Fibroblast of pulmonary artery (primary cell): ENCODE results near the gene TCHHL1.

Experiments
- DNase-seq: peaks from one replicate; pipeline ENCODE4 v3.0.0-alpha.2; 2010; ENCODE audit warnings: low read depth
- H3K4me3 ChIP-seq: replicated peaks from 2 replicates; pipeline ENCODE4 v1.5.1; 2011; ENCODE audit warnings: low read depth, mild to moderate bottlenecking, control low read depth, low read length, moderate library complexity
- TF ChIP-seq, protein P1 (sequence below): IDR thresholded peaks from 2 replicates; pipeline ENCODE4 v1.5.1; 2011; ENCODE audit warnings: mild to moderate bottlenecking, control low read depth, low read length, inconsistent platforms; ENCODE audit errors: missing control alignments

Gene TCHHL1

GRCh38 chr1:152109998-152110294, 21.1 kb upstream of the TCHHL1 start:
- peak; percentile 1 for DNase-seq
- TF ChIP-seq, protein P1, sequence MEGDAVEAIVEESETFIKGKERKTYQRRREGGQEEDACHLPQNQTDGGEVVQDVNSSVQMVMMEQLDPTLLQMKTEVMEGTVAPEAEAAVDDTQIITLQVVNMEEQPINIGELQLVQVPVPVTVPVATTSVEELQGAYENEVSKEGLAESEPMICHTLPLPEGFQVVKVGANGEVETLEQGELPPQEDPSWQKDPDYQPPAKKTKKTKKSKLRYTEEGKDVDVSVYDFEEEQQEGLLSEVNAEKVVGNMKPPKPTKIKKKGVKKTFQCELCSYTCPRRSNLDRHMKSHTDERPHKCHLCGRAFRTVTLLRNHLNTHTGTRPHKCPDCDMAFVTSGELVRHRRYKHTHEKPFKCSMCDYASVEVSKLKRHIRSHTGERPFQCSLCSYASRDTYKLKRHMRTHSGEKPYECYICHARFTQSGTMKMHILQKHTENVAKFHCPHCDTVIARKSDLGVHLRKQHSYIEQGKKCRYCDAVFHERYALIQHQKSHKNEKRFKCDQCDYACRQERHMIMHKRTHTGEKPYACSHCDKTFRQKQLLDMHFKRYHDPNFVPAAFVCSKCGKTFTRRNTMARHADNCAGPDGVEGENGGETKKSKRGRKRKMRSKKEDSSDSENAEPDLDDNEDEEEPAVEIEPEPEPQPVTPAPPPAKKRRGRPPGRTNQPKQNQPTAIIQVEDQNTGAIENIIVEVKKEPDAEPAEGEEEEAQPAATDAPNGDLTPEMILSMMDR, result no peak

GRCh38 chr1:152109231-152109997, 20.6 kb upstream of the TCHHL1 start:
- peak; percentile 8 for DNase-seq
- TF ChIP-seq, protein P1, result no peak
- H3K4me3 ChIP-seq, result peak overlapping the region; percentile 50

More at GRCh38 chr1:152109998-152110294, 21.1 kb upstream of the TCHHL1 start:
- peak overlapping the region; percentile 50 for H3K4me3 ChIP-seq

- TF ChIP-seq, protein P1, result no peak
- H3K4me3 ChIP-seq, result no peak overlapping the region
- DNase-seq, result no peak
Measured at GRCh38 chr1:152108882-152109222, 20.0 kb upstream of the TCHHL1 start.

DNA sequence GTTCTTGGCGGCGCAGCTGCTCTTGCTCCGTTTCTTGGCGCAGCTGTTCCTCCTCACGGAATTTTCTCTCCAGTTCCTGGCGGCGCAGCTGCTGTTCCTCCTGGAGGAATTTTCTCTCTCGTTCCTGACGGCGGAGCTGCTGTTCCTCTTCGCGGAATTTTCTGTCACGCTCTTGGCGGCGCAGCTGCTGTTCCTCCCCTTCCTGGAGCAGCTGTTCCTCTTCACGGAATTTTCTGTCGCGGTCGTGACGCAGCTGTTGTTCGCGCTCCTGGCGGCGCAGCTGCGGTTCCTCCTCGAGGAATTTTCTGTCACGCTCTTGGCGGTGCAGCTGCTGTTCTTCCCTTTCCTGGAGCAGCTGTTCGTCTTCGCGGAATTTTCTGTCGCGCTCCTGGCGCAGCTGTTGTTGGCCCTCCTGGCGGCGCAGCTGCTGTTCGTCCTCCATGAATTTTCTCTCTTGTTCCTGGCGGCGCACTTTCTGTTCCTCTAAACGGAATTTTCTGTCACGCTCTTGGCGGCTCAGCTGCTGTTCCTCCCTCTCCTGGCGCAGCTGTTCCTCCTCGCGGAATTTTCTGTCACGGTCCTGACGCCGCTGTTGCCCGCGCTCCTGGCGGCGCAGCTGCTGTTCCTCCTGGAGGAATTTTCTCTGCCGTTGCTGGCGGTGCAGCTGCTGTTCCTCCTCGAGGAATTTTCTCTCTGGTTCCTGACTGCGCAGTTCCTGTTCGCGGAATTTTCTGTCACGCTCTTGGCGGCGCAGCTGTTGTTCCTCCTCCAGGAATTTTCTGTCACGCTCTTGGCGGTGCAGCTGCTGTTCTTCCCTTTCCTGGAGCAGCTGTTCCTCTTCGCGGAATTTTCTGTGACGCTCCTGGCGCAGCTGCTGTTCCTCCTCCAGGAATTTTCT, 19.4 kb upstream of the TCHHL1 start:
- peak; percentile 69 for DNase-seq
- TF ChIP-seq, protein P1, result no peak
- peak overlapping the region; percentile 30 for H3K4me3 ChIP-seq

GRCh38 chr1:152107031-152107983, 18.4 kb upstream of the TCHHL1 start:
- TF ChIP-seq, protein P1, result no peak
- no peak for DNase-seq
- peak overlapping the region; percentile 30 for H3K4me3 ChIP-seq

DNA sequence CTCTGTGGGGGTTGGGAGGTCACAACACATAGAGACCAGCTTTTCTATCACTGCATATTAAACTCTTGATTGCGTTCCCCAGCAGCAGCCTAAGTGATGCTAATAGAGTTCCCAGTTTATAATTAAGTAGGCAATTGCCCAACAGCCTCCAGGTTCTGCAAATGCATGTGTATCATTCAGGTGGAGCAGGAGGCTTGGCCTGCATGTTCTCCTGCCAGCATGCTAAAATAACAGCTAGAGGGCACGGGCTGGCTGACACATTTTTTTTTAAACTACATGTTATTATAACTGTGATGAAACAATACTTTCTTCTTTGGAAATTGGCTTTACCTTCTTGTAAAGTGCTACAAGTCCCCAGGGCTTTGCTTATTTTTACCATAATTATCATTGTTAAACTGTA, 16.0 kb upstream of the TCHHL1 start:
- no peak for DNase-seq
- TF ChIP-seq, protein P1, result no peak
- H3K4me3 ChIP-seq, result no peak overlapping the region
